ENCODE measurements around the gene MIF4GD.

GRCh38 chr17:75250009-75250471, 21.0 kb downstream of the MIF4GD start:
- TF ChIP-seq GATA2 (IDR thresholded peaks at IDR 0.05; ENCODE audit: low read depth, low read length) = no peak
- TF ChIP-seq GATA3 (IDR thresholded peaks at IDR 0.05; ENCODE audit: low read depth, low read length) = no peak

Measured in SH-SY5Y (cell line).